Fibroblast of the aortic adventitia (primary cell): ENCODE measurements around the gene USP48. TPM values are rescaled to one million over a fixed set of nuclear protein-coding genes. Genes with fewer than 3 reads are reported as not detected.

Source experiments
- DNase-seq: peaks from one replicate; pipeline ENCODE4 v3.0.0-alpha.2; 2010; ENCODE audit warnings: low read depth
- H3K4me3 ChIP-seq: 2 replicates; pipeline ENCODE4 v1.5.1; 2011; ENCODE audit warnings: low read depth, mild to moderate bottlenecking, control low read depth, low read length, moderate library complexity
- total RNA-seq: library from RNA; depleted of rRNA; stranded (reverse); fragments of >200 nt; gene quantifications from 2 replicates; pipeline ENCODE4 v1.2.3, GENCODE V29; 2012; ENCODE audit warnings: low replicate concordance
- TF ChIP-seq, protein P1 (sequence below): IDR thresholded peaks from 2 replicates; pipeline ENCODE4 v1.5.1; 2011; ENCODE audit warnings: mild to moderate bottlenecking, low read length, control low read depth, inconsistent platforms; ENCODE audit not compliant: insufficient read depth

The USP48 gene, protein sequence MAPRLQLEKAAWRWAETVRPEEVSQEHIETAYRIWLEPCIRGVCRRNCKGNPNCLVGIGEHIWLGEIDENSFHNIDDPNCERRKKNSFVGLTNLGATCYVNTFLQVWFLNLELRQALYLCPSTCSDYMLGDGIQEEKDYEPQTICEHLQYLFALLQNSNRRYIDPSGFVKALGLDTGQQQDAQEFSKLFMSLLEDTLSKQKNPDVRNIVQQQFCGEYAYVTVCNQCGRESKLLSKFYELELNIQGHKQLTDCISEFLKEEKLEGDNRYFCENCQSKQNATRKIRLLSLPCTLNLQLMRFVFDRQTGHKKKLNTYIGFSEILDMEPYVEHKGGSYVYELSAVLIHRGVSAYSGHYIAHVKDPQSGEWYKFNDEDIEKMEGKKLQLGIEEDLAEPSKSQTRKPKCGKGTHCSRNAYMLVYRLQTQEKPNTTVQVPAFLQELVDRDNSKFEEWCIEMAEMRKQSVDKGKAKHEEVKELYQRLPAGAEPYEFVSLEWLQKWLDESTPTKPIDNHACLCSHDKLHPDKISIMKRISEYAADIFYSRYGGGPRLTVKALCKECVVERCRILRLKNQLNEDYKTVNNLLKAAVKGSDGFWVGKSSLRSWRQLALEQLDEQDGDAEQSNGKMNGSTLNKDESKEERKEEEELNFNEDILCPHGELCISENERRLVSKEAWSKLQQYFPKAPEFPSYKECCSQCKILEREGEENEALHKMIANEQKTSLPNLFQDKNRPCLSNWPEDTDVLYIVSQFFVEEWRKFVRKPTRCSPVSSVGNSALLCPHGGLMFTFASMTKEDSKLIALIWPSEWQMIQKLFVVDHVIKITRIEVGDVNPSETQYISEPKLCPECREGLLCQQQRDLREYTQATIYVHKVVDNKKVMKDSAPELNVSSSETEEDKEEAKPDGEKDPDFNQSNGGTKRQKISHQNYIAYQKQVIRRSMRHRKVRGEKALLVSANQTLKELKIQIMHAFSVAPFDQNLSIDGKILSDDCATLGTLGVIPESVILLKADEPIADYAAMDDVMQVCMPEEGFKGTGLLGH
- total RNA-seq: 57.9 and 131 TPM in 2 replicates

DNA sequence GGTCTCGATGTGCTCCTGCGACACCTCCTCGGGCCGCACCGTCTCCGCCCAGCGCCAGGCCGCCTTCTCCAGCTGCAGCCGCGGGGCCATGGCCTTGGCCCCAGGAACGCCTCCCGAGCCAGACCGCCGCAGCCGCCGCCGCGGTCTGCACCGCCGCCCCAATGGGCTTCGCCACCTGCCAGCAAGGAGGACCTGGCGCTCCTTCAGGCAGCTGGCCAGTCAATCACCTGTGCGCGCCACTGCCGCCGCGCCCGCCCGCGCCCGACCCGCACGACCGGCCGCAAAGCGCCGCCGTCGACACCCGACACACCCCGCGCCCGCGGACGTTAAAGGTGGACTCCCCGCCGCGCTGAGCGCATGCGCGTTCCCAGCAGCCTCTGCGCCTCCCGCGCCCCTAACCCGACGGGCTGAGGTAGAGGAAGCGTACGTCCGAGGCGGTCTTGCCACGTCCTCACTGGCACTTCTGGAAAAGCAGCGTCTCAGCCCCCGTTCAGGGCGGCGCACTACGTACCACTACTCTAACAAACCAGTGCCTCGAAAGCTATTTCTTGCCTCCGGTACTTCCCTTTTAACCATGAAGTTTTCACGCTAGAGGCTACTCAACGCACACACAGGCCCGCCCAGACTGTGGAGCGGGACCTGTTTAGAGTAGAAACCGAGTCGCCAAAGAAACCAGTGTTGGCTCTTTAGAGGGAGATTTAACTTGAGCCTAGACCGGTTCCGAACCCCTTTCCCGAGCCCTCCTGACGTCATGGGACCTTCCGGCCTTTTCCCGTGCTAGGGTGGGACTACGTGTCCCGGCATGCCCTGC is at the start of gene USP48:
TSS of gene USP48 (minus strand) at position 282 of the 811 bp plus-strand sequence. CDS start at position 90, 192 bp downstream.
- TF ChIP-seq, protein P1, sequence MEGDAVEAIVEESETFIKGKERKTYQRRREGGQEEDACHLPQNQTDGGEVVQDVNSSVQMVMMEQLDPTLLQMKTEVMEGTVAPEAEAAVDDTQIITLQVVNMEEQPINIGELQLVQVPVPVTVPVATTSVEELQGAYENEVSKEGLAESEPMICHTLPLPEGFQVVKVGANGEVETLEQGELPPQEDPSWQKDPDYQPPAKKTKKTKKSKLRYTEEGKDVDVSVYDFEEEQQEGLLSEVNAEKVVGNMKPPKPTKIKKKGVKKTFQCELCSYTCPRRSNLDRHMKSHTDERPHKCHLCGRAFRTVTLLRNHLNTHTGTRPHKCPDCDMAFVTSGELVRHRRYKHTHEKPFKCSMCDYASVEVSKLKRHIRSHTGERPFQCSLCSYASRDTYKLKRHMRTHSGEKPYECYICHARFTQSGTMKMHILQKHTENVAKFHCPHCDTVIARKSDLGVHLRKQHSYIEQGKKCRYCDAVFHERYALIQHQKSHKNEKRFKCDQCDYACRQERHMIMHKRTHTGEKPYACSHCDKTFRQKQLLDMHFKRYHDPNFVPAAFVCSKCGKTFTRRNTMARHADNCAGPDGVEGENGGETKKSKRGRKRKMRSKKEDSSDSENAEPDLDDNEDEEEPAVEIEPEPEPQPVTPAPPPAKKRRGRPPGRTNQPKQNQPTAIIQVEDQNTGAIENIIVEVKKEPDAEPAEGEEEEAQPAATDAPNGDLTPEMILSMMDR: no peak
- peak within 1 kb of the TSS; percentile 77 for H3K4me3 ChIP-seq
- DNase-seq: peak; percentile 98

DNA sequence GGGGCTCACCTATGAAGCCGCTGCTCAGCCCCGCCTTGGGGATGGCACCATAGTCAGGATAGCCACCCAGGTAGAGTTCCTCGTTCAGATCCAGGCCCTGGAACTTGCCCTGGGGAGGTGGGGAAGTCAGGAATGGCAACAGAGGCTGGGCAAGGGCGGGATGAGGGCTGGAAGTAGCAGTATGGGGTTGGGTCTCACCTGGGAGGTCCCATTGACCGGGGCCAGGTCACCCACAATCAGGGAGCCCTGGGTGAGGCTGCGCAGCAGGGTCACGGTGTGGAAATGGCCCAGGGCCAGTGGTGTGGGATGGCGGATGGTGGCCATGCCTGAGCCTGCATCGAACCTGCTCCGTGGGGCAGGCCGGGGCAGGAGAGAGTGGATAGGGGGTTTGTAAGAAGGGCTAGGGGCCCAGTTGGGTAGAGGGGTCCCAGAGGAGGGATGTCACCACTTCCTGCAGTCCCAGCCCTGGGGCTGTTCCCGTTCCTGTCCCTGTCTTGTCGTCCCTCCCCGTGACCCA is 48.6 kb upstream of the USP48 start:
- no peak for DNase-seq
- TF ChIP-seq, protein P1: no peak
- no peak overlapping the region for H3K4me3 ChIP-seq

DNA sequence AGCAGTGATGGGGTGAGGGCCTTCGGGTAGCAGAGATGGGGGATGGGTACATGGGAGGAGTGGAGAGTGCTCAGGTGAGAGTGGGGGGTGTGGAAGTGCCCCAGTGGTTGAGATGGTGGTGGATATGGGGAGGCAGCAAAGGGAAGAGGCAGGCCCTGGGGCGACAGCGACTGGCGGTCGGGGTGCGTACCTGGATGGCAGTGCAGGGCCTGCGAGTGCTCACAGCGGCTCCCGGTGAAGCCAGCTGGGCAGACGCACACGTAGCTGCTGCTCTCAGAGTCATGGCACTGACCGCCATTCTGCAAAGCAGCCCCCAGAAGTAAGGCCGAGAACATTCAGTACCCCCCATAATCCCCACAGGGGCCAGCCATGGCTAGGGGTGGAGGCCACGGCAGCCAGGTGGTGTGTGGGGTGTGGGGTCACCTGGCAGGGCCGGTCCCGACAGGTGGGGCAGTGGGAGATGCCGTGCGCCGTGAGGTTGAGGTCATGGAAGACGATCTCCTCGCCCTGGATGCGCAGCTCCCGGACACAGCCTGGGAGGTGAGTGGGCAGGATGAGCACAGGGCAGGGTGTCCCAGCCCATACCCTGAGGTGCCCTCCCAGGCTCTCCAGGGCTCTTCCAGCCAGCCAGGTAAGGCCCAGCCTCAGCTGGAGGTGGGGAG is 48.0 kb upstream of the USP48 start:
- H3K4me3 ChIP-seq: no peak overlapping the region
- DNase-seq: no peak
- TF ChIP-seq, protein P1: no peak

DNA sequence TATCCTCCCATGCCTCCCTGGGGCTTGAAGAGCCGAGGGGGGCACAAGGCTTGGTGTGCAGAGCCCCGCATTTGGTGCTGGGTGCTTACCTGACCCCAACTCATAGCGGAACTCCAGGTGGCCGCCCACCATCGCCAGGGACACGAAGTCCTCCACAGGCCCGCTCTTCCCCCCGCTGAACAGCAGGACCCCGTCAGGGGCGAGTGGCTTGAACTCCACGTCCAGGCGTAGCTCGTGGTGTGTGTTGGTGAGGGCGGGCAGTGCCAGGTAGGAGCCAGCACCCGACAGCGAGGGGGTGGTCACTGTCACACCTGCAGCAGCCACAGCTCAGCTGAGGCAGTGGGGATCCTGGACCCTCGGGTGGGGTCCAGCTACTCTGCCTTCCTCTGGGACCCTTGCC is 46.3 kb upstream of the USP48 start:
- TF ChIP-seq, protein P1: no peak
- H3K4me3 ChIP-seq: no peak overlapping the region
- DNase-seq: no peak

DNA sequence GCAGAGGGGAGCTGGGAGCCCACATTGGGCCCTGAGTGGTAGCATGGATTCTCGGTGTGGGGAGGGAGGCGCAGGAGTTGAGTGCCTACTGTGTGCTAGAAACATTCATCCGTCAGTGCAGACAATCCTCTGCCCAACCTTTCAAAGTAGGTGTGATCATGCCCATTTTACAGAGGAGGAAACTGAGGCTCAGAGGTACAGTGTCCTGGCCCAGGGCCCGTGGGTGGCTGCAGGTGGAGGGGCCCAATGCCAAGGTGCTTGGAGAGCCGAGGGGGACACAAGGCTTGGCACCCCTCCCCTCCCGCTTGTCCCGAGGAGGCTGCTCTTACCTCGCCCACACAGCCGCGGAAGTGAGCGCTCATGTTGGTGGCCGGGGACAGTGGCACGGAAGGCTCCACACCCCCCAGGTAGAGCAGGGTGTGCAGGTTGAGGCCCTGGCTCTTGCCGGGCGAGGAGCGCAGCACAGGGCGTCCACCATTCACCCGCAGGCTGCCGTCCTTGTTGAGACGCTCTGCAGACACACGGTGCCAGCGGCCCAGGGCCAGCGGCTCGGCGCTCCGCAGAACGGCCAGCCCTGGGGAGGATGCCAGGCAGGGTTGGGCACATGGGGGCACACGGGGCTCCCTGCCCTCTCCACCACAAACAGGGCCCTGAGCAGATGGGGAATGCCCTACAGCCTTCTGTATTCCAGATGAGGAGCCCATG is 45.7 kb upstream of the USP48 start:
- DNase-seq: no peak
- TF ChIP-seq, protein P1: no peak
- no peak overlapping the region for H3K4me3 ChIP-seq
